ENCODE data around the gene SORCS2. TPM values are rescaled to one million over a fixed set of nuclear protein-coding genes. Genes with fewer than 3 reads are reported as not detected.

SORCS2 gene
- total and polyA plus RNA-seq, 2 donors (not counting 1 experiment from before 2014, with no cell fraction given), result not detected

DNA sequence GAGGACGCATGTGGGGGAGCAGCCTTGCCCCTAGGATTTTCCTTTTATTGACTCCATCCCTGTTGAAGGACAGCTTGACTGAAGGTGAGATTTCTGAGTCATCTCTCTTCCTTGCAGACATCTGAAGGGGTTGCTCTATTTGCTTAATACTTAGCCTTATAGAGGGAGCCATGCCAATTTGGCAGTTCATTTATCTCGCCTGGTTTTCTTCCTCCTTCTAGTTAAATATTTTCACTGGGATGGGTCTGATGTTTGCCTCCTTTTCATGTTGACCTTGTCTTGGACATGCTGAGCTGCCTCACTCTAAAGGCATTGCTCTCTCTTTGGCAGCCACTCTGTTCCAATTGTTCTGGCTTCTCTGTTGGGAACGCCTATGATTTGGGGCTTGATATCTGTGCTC lies 393.4 kb downstream of the SORCS2 start:
- Histone ChIP-seq H3K27ac (ENCODE audit: low read length in 2 of 2) (no peak overlapping the region), H3K9me3 (ENCODE audit: control extremely low read depth in 1 of 3, control insufficient read depth in 2 of 3, insufficient read depth in 1 of 3, low read length in 2 of 3) (peaks cover 0 to 24% (median 0%) of the 10 kb centered on the region in 3 donors), H2AFZ (ENCODE audit: insufficient read depth, low read depth, low read length, poor library complexity, severe bottlenecking) (no peak overlapping the region), H3K79me2 (ENCODE audit: control insufficient read depth, insufficient read depth, low read length) (no peaks in the 10 kb centered on the region), H3K4me1 (ENCODE audit: control insufficient read depth in 2 of 2, insufficient read depth in 2 of 2, low read length in 2 of 2) (no peaks in the 10 kb centered on the region), H3K4me2 (replicated peaks; ENCODE audit: low read depth, low read length, poor library complexity, severe bottlenecking) (no peak overlapping the region), H3K36me3 (replicated peaks in 1 of 2; ENCODE audit: control extremely low read depth in 1 of 2, control insufficient read depth in 1 of 2, extremely low read depth in 1 of 2, insufficient read depth in 2 of 2, low read length in 1 of 2) (no peaks in the 10 kb centered on the region), H3K9ac (ENCODE audit: low read length) (no peak overlapping the region), H4K20me1 (ENCODE audit: control insufficient read depth, insufficient read depth, low read length, poor library complexity, severe bottlenecking) (no peaks in the 10 kb centered on the region), H3K27me3 (replicated peaks in 1 of 4; ENCODE audit: control extremely low read depth in 1 of 4, control insufficient read depth in 3 of 4, insufficient read depth in 4 of 4, low read length in 3 of 4) (peaks cover 0 to 3% (median 0%) of the 10 kb centered on the region in 4 experiments), H3K4me3 (ENCODE audit: control extremely low read depth in 1 of 5, extremely low read depth in 1 of 5, insufficient read depth in 1 of 5, low read depth in 2 of 5, low read length in 4 of 5) (no peak overlapping the region)
- no peak for ATAC-seq (ENCODE audit: low read depth)
- POLR2A ChIA-PET, result no interaction called here
- WGBS (ENCODE audit: insufficient coverage), result 88% methylated on average over 1 of the region's 3 CpGs
- Mint-ChIP-seq H3K4me3 (no peak overlapping the region), H3K4me1 (no peaks in the 10 kb centered on the region), H3K27ac (no peak overlapping the region), H3K27me3 (no peaks in the 10 kb centered on the region), H3K9me3 (ENCODE audit: insufficient read depth) (peaks cover 2% of the 10 kb centered on the region)
- DNase-seq, result no peak
- intact Hi-C loops (cut with micrococcal nuclease), result no loop called here
- CTCF ChIA-PET, result no interaction called here
- TF ChIP-seq EZH2 (IDR thresholded peaks at IDR 0.05; ENCODE audit: borderline replicate concordance, insufficient read depth, low read depth, low read length, poor library complexity, severe bottlenecking), result no peak
- TF ChIP-seq, protein P1, sequence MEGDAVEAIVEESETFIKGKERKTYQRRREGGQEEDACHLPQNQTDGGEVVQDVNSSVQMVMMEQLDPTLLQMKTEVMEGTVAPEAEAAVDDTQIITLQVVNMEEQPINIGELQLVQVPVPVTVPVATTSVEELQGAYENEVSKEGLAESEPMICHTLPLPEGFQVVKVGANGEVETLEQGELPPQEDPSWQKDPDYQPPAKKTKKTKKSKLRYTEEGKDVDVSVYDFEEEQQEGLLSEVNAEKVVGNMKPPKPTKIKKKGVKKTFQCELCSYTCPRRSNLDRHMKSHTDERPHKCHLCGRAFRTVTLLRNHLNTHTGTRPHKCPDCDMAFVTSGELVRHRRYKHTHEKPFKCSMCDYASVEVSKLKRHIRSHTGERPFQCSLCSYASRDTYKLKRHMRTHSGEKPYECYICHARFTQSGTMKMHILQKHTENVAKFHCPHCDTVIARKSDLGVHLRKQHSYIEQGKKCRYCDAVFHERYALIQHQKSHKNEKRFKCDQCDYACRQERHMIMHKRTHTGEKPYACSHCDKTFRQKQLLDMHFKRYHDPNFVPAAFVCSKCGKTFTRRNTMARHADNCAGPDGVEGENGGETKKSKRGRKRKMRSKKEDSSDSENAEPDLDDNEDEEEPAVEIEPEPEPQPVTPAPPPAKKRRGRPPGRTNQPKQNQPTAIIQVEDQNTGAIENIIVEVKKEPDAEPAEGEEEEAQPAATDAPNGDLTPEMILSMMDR (IDR thresholded peaks at IDR 0.05), result no peak

DNA sequence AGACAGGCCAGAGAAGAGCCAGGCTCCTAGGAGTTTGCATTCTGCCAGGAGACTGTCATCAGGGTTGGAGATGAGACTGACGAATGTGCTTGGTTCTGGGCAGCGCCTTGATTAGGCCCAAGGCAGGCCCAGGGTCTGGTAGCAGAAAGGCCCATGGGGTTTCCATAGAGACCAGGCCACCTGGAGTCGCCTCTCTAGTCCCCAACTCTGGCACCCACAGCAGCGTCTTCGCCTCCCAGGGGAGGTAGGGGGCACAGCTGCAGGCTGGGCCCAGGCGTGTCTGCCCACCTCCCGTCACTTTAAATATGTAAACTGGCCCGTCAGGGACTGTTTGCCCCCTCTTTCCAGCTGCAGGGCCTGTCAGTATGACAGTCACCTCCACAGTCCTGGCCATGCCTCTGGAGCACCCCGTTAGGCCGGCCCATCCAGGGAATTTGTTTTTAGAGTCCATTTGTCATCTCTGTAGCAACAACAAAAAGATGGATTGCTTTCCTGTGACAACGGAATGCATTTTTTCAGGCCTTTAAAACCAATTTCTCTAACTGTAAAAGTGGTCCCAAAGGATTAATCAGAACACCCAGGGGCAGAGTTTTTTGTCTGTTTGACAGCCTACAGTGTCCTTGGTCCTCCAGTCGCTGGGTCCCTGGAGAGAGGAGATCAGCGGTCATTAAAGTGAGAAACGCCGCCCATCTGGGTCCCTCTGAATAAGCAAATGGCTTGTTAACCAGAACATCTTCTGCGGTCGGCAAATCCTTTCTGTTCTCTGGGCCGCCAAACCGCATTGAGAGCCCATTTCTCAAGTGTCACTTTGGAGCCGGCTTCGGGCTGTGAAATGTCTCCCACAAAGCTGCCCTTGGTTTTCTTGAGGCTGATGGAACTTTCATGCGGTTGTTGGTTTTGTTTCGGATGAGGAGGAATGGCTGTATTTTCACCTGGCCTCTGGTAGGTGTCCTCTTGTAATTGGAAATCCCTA lies 395.4 kb downstream of the SORCS2 start:
- ATAC-seq (ENCODE audit: low read depth), result no peak
- CTCF ChIA-PET, result no interaction called here

More for the DNA sequence above, 395.4 kb downstream of the SORCS2 start:
- no peak overlapping the region for H3K4me3 ChIP-seq (ENCODE audit: control extremely low read depth in 1 of 5, extremely low read depth in 1 of 5, insufficient read depth in 1 of 5, low read depth in 2 of 5, low read length in 4 of 5)
- peaks cover 0 to 3% (median 0%) of the 10 kb centered on the region in 4 experiments for H3K27me3 ChIP-seq (replicated peaks in 1 of 4; ENCODE audit: control extremely low read depth in 1 of 4, control insufficient read depth in 3 of 4, insufficient read depth in 4 of 4, low read length in 3 of 4)
- H3K79me2 ChIP-seq (ENCODE audit: control insufficient read depth, insufficient read depth, low read length), result no peaks in the 10 kb centered on the region
- intact Hi-C loops (cut with micrococcal nuclease), result no loop called here
- no peak overlapping the region for H2AFZ ChIP-seq (ENCODE audit: insufficient read depth, low read depth, low read length, poor library complexity, severe bottlenecking)
- no peaks in the 10 kb centered on the region for H3K4me1 ChIP-seq (ENCODE audit: control insufficient read depth in 2 of 2, insufficient read depth in 2 of 2, low read length in 2 of 2)
- Mint-ChIP-seq H3K4me3 (no peak overlapping the region), H3K27me3 (no peaks in the 10 kb centered on the region), H3K4me1 (no peaks in the 10 kb centered on the region), H3K9me3 (ENCODE audit: insufficient read depth) (peaks cover 2% of the 10 kb centered on the region), H3K27ac (no peak overlapping the region)
- H4K20me1 ChIP-seq (ENCODE audit: control insufficient read depth, insufficient read depth, low read length, poor library complexity, severe bottlenecking), result no peaks in the 10 kb centered on the region
- WGBS (ENCODE audit: insufficient coverage), result 72% methylated on average over 21 of the region's 23 CpGs
- TF ChIP-seq, protein P1 (IDR thresholded peaks at IDR 0.05), result no peak
- no peak for TF ChIP-seq EZH2 (IDR thresholded peaks at IDR 0.05; ENCODE audit: borderline replicate concordance, insufficient read depth, low read depth, low read length, poor library complexity, severe bottlenecking)
- no peak overlapping the region for H3K27ac ChIP-seq (ENCODE audit: low read length in 2 of 2)
- POLR2A ChIA-PET, result no interaction called here
- H3K36me3 ChIP-seq (replicated peaks in 1 of 2; ENCODE audit: control extremely low read depth in 1 of 2, control insufficient read depth in 1 of 2, extremely low read depth in 1 of 2, insufficient read depth in 2 of 2, low read length in 1 of 2), result no peaks in the 10 kb centered on the region
- H3K9me3 ChIP-seq (ENCODE audit: control extremely low read depth in 1 of 3, control insufficient read depth in 2 of 3, insufficient read depth in 1 of 3, low read length in 2 of 3), result peaks cover 0 to 26% (median 0%) of the 10 kb centered on the region in 3 donors
- DNase-seq, result no peak
- H3K9ac ChIP-seq (ENCODE audit: low read length), result no peak overlapping the region
- no peak overlapping the region for H3K4me2 ChIP-seq (replicated peaks; ENCODE audit: low read depth, low read length, poor library complexity, severe bottlenecking)
